GM12878 (cell line): Measurements from ENCODE around the gene FGD4. TPM values are rescaled to one million over a fixed set of nuclear protein-coding genes. Genes with fewer than 3 reads are reported as not detected.

ENCODE experiments used
- ATAC-seq: fragments of 200-7000 bp; cut with Tn5 transposase; 3 replicates; pipeline ENCODE4 v1.9.1; 2020; ENCODE audit warnings: mild to moderate bottlenecking, moderate library complexity
- BruUV-seq: library from RNA; stranded (reverse); fragments of 400-500 nt; replicated peaks from 2 replicates; lab custom pipeline; 2021; lab: Mats Ljungman, UMichigan
- CTCF ChIA-PET: fragments of 300-600 bp; sonication (Branson Sonifier 250); formaldehyde crosslinking; extraction: SDS; loops from one replicate; lab custom pipeline; 2021; ENCODE audit warnings: inconsistent platforms; lab: Yijun Ruan, JAX
- POLR2A ChIA-PET: fragments of 350-600 bp; formaldehyde crosslinking; extraction: SDS; loops from one replicate; lab custom pipeline; 2021; ENCODE audit warnings: inconsistent platforms; lab: Charles Lee
- RAD21 ChIA-PET: fragments of 300-600 bp; sonication (Branson Sonifier 250); formaldehyde crosslinking; loops from one replicate; lab custom pipeline; 2023; ENCODE audit warnings: antibody characterized with exemption; ENCODE audit not compliant: unreplicated experiment; lab: Charles Lee
- SMC1A ChIA-PET: fragments of 300-600 bp; sonication (Branson Sonifier 250); formaldehyde crosslinking; loops from one replicate; lab custom pipeline; 2023; ENCODE audit not compliant: unreplicated experiment, uncharacterized antibody; lab: Charles Lee
- DNase-seq: peaks from one replicate; pipeline ENCODE4 v3.0.0-alpha.2; 2011; ENCODE audit warnings: low read depth, low spot score
- FAIRE-seq: peaks from 3 replicates; lab custom pipeline; 2011; peaks lifted over from hg19 to GRCh38; lab: Jason Lieb, UNC
- H2AFZ ChIP-seq: 2 replicates; pipeline ENCODE4 v1.6.0; 2011; ENCODE audit warnings: low read depth, low read length, control low read depth; ENCODE audit not compliant: control insufficient read depth
- H3K27ac ChIP-seq: 2 replicates; pipeline ENCODE4 v1.5.1; 2011; ENCODE audit warnings: control low read depth; ENCODE audit not compliant: control insufficient read depth, insufficient read depth
- H3K27me3 ChIP-seq, 2 experiments: replicated peaks in 1 of 2; 2 replicates each; pipeline versions ENCODE4 v1.6.0 to v1.6.1; 2011; ENCODE audit warnings: low read length in 1 of 2; ENCODE audit not compliant: control insufficient read depth in 2 of 2, insufficient read depth in 2 of 2
- H3K36me3 ChIP-seq, 2 experiments: 2 replicates each; pipeline ENCODE4 v1.5.1; 2011; ENCODE audit warnings: low read length in 1 of 2; ENCODE audit not compliant: control insufficient read depth in 2 of 2, insufficient read depth in 2 of 2
- H3K4me1 ChIP-seq: 2 replicates; pipeline ENCODE4 v1.6.1; 2011; ENCODE audit warnings: mild to moderate bottlenecking, low read length, moderate library complexity, mixed read lengths; ENCODE audit not compliant: control insufficient read depth, insufficient read depth
- H3K4me2 ChIP-seq: 2 replicates; pipeline ENCODE4 v1.6.0; 2011; ENCODE audit warnings: control low read depth; ENCODE audit not compliant: control insufficient read depth, insufficient read depth
- H3K4me3 ChIP-seq: fragments of 200-600 bp; sonication (generic); 2 replicates; pipeline ENCODE4 v1.5.1; 2016
- H3K79me2 ChIP-seq: 2 replicates; pipeline ENCODE4 v1.6.0; 2011; ENCODE audit warnings: low read length; ENCODE audit not compliant: control insufficient read depth, insufficient read depth
- H3K9ac ChIP-seq: 2 replicates; pipeline ENCODE4 v1.8.0; 2011; ENCODE audit warnings: low read length, control low read depth, mixed read lengths; ENCODE audit not compliant: control insufficient read depth, insufficient read depth
- H3K9me3 ChIP-seq: replicated peaks from 3 replicates; pipeline ENCODE4 v1.5.1; 2011; ENCODE audit warnings: mild to moderate bottlenecking, low read length; ENCODE audit not compliant: control insufficient read depth, insufficient read depth
- H4K20me1 ChIP-seq: 2 replicates; pipeline ENCODE4 v1.6.0; 2011; ENCODE audit not compliant: control insufficient read depth, insufficient read depth
- ATF7 ChIP-seq: fragments of 450-650 bp; IDR thresholded peaks from 2 replicates; pipeline ENCODE4 v1.6.1; 2016; ENCODE audit warnings: low read depth, mild to moderate bottlenecking
- BMI1 ChIP-seq: fragments of 450-650 bp; IDR thresholded peaks from 2 replicates; pipeline ENCODE4 v1.6.1; 2016; ENCODE audit warnings: mild to moderate bottlenecking, moderate library complexity, borderline replicate concordance
- FOXK2 ChIP-seq: fragments of 450-650 bp; IDR thresholded peaks from 2 replicates; pipeline ENCODE4 v1.6.1; 2017; ENCODE audit warnings: mild to moderate bottlenecking, moderate library complexity
- IRF4 ChIP-seq: IDR thresholded peaks from 2 replicates; pipeline ENCODE4 v1.6.1; 2011; ENCODE audit warnings: low read depth, low read length
- KLF5 ChIP-seq: fragments of 450-650 bp; IDR thresholded peaks from 2 replicates; pipeline ENCODE4 v1.6.1; 2014; ENCODE audit warnings: mild to moderate bottlenecking; ENCODE audit not compliant: partially characterized antibody
- MYB ChIP-seq: fragments of 150-350 bp; IDR thresholded peaks from 2 replicates; pipeline ENCODE4 v1.6.1; 2014; ENCODE audit warnings: mild to moderate bottlenecking, low read depth, low read length, borderline replicate concordance
- NRF1 ChIP-seq: conservative IDR thresholded peaks from 2 replicates; pipeline ENCODE4 v1.6.1; 2011; ENCODE audit warnings: mild to moderate bottlenecking, low read depth, low read length, improper control_type of control experiment
- POLR2AphosphoS5 ChIP-seq: IDR thresholded peaks from 2 replicates; pipeline ENCODE4 v1.6.1; 2011; ENCODE audit warnings: mild to moderate bottlenecking, low read length, inconsistent platforms
- RELA ChIP-seq: fragments of 450-650 bp; IDR thresholded peaks from 2 replicates; pipeline ENCODE4 v1.8.0; 2014; ENCODE audit warnings: borderline replicate concordance; ENCODE audit not compliant: partially characterized antibody
- SMAD1 ChIP-seq: fragments of 450-650 bp; IDR thresholded peaks from 2 replicates; pipeline ENCODE4 v1.6.1; 2018; ENCODE audit warnings: mild to moderate bottlenecking, low read depth; ENCODE audit not compliant: partially characterized antibody
- SMC3 ChIP-seq: IDR thresholded peaks from 2 replicates; pipeline ENCODE4 v1.6.1; 2011; ENCODE audit warnings: low read length, improper control_type of control experiment, borderline replicate concordance
- TARDBP ChIP-seq: IDR thresholded peaks from 2 replicates; pipeline ENCODE4 v1.6.1; 2016; ENCODE audit warnings: borderline replicate concordance
- ZNF217 ChIP-seq: fragments of 450-650 bp; IDR thresholded peaks from 2 replicates; pipeline ENCODE4 v1.6.1; 2017; ENCODE audit warnings: antibody characterized with exemption, mild to moderate bottlenecking
- WGBS: methylation state at CpG from one replicate; pipeline ENCODE4 v1.1.6; 2016; ENCODE audit warnings: low lambda C conversion rate; ENCODE audit not compliant: insufficient replicate concordance, insufficient coverage; ENCODE audit errors: missing lambda C conversion rate; 5-methylcytosine and 5-hydroxymethylcytosine counted together
- in situ Hi-C: fragments of 300-500 bp; cut with MboI; formaldehyde crosslinking; loops from 9 replicates; pipeline ENCODE4 v1.14.3; 2018; ENCODE audit warnings: mixed read lengths
- intact Hi-C: fragments of 100-400 bp; cut with micrococcal nuclease; formaldehyde crosslinking; loops from one replicate; pipeline ENCODE4 v1.14.2; 2022; ENCODE audit not compliant: unreplicated experiment
- polyA plus RNA-seq, 11 experiments: library from polyadenylated mRNA; depleted of rRNA in 4 of 11; unstranded in 6 of 11; stranded (reverse) in 5 of 11; fragments of >200 nt; fragmentation: Nextera tagmentation in 4 of 11; fragmentation: Illumina TruSeq in 1 of 11; extraction: Ambion mirVana in 4 of 11; extraction: Trizol in 1 of 11; gene quantifications; 1 replicate in 1 of 11; 2 replicates in 10 of 11; pipeline versions ENCODE4 v1.2.1 to v1.2.3, GENCODE V29; 2011 to 2016; ENCODE audit warnings: inconsistent platforms in 2 of 11, missing spikeins in 2 of 11, low read depth in 1 of 11
- total RNA-seq, 4 experiments: library from RNA; depleted of rRNA in 3 of 4; stranded (reverse); fragments of >200 nt in 3 of 4; fragmentation: Illumina TruSeq in 1 of 4; extraction: Trizol in 1 of 4; gene quantifications; 2 replicates each; pipeline versions ENCODE4 v1.2.1 to v1.2.3, GENCODE V29; 2013 to 2021
- TF ChIP-seq, protein P1 (sequence below): fragments of 450-650 bp; IDR thresholded peaks from 2 replicates; pipeline ENCODE4 v1.6.1; 2017; ENCODE audit warnings: mild to moderate bottlenecking
- TF ChIP-seq, protein P2 (sequence below): fragments of 450-650 bp; IDR thresholded peaks from 2 replicates; pipeline ENCODE4 v1.6.1; 2017; ENCODE audit warnings: low read depth, mild to moderate bottlenecking, moderate library complexity
- TF ChIP-seq, protein P3 (sequence below): IDR thresholded peaks from 2 replicates; pipeline ENCODE4 v1.6.1; 2011; ENCODE audit warnings: borderline replicate concordance, low read depth, mild to moderate bottlenecking, moderate library complexity, low read length; ENCODE audit not compliant: insufficient read depth, poor library complexity, severe bottlenecking
- TF ChIP-seq, protein P4 (sequence below), 3 experiments: IDR thresholded peaks in 2 of 3; conservative IDR thresholded peaks in 1 of 3; 2 replicates each; pipeline ENCODE4 v1.5.1; 2011; ENCODE audit warnings: low read depth in 3 of 3, low read length in 3 of 3, mild to moderate bottlenecking in 3 of 3, control low read depth in 2 of 3, moderate library complexity in 2 of 3, inconsistent platforms in 1 of 3, mixed read lengths in 1 of 3; ENCODE audit not compliant: control insufficient read depth in 2 of 3, insufficient read depth in 1 of 3; ENCODE audit errors: extremely low read depth in 1 of 3

FGD4 gene
- total and polyA plus RNA-seq, 10 of the 15 experiments (the other 5 are each of a cell fraction or from before 2014, with no cell fraction given): 0.01 to 0.18 (median 0.08) TPM; not detected in 3

DNA sequence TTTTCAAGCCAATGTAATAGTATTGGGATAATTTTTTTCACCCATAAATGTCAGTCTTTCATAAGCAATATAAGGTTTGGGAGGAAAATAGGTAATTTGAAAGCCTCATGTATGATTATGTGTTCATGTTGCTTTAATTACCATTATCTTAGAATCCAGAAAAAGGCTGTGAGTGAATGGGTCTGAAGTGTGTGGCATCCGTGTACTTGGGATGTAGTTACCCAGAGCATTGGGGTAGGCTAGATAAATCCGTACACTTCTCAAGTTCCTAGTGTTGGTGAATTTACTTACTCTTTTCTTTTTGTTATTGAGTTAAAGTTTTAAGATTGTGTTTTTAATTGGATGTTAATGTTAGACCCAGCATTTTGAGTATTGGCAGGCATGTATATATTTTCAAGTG, 104.4 kb downstream of the FGD4 start (continued):
- TF ChIP-seq, protein P1, sequence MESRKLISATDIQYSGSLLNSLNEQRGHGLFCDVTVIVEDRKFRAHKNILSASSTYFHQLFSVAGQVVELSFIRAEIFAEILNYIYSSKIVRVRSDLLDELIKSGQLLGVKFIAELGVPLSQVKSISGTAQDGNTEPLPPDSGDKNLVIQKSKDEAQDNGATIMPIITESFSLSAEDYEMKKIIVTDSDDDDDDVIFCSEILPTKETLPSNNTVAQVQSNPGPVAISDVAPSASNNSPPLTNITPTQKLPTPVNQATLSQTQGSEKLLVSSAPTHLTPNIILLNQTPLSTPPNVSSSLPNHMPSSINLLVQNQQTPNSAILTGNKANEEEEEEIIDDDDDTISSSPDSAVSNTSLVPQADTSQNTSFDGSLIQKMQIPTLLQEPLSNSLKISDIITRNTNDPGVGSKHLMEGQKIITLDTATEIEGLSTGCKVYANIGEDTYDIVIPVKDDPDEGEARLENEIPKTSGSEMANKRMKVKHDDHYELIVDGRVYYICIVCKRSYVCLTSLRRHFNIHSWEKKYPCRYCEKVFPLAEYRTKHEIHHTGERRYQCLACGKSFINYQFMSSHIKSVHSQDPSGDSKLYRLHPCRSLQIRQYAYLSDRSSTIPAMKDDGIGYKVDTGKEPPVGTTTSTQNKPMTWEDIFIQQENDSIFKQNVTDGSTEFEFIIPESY: no peak

DNA sequence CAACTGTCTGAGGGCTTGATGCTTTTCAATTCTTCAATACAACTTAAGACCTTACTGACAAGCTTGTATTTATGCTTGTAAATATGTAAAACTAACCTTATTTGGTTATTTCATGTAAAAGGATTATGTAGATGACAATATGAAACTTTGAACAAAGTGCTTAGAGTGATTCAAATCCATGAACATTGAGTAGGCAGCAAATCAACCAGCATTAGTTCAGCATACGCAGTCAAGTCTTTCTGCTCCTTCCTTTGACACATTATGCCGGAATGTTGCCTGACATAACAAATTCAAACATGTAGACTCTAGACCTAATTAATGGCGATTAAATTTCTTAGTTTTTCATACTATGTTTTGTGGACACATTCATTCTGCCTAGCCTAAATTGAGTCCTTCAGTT, 105.2 kb downstream of the FGD4 start:
- no peaks in the 10 kb centered on the region for H3K4me1 ChIP-seq
- no peak overlapping the region for H3K4me2 ChIP-seq
- SMC1A ChIA-PET: no interaction called here
- no peak overlapping the region for H2AFZ ChIP-seq
- no peaks in the 10 kb centered on the region for H3K36me3 ChIP-seq
- RAD21 ChIA-PET: no interaction called here
- no peaks in the 10 kb centered on the region for H3K9me3 ChIP-seq
- WGBS: 71% methylated on average over 3 of the region's 3 CpGs
- DNase-seq (no peak), FAIRE-seq (no peak), ATAC-seq (no peak)
- H3K27me3 ChIP-seq: no peaks in the 10 kb centered on the region; a peak in 1 of 4 replicates
- H4K20me1 ChIP-seq: no peaks in the 10 kb centered on the region
- H3K9ac ChIP-seq: no peak overlapping the region
- H3K27ac ChIP-seq: no peak overlapping the region
- intact Hi-C loops (no loop called here), in situ Hi-C loops (no loop called here)
- H3K79me2 ChIP-seq: no peaks in the 10 kb centered on the region
- CTCF ChIA-PET: interaction anchor here (1.6 kb wide), 1 partner anchor 48 kb away, joined by 4 read pairs; no protein-coding TSS in a partner anchor
- POLR2A ChIA-PET: no interaction called here
- no peak overlapping the region for H3K4me3 ChIP-seq
- no TSS peak for BruUV-seq
- TF ChIP-seq TARDBP (no peak), NRF1 (no peak), BMI1 (no peak), ATF7 (no peak), ZNF217 (no peak), FOXK2 (no peak), POLR2AphosphoS5 (no peak), SMC3 (no peak), IRF4 (no peak), KLF5 (no peak), MYB (no peak), SMAD1 (no peak), RELA (no peak)
- TF ChIP-seq, protein P2, sequence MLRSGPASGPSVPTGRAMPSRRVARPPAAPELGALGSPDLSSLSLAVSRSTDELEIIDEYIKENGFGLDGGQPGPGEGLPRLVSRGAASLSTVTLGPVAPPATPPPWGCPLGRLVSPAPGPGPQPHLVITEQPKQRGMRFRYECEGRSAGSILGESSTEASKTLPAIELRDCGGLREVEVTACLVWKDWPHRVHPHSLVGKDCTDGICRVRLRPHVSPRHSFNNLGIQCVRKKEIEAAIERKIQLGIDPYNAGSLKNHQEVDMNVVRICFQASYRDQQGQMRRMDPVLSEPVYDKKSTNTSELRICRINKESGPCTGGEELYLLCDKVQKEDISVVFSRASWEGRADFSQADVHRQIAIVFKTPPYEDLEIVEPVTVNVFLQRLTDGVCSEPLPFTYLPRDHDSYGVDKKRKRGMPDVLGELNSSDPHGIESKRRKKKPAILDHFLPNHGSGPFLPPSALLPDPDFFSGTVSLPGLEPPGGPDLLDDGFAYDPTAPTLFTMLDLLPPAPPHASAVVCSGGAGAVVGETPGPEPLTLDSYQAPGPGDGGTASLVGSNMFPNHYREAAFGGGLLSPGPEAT: no peak
- TF ChIP-seq, protein P3, sequence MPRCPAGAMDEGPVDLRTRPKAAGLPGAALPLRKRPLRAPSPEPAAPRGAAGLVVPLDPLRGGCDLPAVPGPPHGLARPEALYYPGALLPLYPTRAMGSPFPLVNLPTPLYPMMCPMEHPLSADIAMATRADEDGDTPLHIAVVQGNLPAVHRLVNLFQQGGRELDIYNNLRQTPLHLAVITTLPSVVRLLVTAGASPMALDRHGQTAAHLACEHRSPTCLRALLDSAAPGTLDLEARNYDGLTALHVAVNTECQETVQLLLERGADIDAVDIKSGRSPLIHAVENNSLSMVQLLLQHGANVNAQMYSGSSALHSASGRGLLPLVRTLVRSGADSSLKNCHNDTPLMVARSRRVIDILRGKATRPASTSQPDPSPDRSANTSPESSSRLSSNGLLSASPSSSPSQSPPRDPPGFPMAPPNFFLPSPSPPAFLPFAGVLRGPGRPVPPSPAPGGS: no peak
- TF ChIP-seq, protein P4, sequence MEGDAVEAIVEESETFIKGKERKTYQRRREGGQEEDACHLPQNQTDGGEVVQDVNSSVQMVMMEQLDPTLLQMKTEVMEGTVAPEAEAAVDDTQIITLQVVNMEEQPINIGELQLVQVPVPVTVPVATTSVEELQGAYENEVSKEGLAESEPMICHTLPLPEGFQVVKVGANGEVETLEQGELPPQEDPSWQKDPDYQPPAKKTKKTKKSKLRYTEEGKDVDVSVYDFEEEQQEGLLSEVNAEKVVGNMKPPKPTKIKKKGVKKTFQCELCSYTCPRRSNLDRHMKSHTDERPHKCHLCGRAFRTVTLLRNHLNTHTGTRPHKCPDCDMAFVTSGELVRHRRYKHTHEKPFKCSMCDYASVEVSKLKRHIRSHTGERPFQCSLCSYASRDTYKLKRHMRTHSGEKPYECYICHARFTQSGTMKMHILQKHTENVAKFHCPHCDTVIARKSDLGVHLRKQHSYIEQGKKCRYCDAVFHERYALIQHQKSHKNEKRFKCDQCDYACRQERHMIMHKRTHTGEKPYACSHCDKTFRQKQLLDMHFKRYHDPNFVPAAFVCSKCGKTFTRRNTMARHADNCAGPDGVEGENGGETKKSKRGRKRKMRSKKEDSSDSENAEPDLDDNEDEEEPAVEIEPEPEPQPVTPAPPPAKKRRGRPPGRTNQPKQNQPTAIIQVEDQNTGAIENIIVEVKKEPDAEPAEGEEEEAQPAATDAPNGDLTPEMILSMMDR (IDR thresholded peaks at IDR 0.05 in 2 of 3, conservative IDR thresholded peaks at IDR 0.05 in 1 of 3; ENCODE audit: control insufficient read depth in 2 of 3, extremely low read depth in 1 of 3, insufficient read depth in 1 of 3, low read depth in 3 of 3, low read length in 3 of 3): no peak
